ENCODE results near the gene STARD13.

STARD13 gene

GRCh38 chr13:33285420-33286124 lies at the start of gene STARD13:
STARD13 (minus strand) TSS chr13:33285755; CDS start chr13:33285638, 117 bp downstream.
- peak; percentile 96 for DNase-seq (ENCODE audit: extremely low read depth, low read depth)

GRCh38 chr13:33334831-33335230 lies 49.3 kb upstream of the STARD13 start:
- no peak for TF ChIP-seq CTCF (IDR thresholded peaks at IDR 0.05; ENCODE audit: low read depth, low read length)
- DNase-seq (ENCODE audit: extremely low read depth, low read depth) = no peak

More at GRCh38 chr13:33285420-33286124, at the start of gene STARD13:
- TF ChIP-seq CTCF (IDR thresholded peaks at IDR 0.05; ENCODE audit: low read depth, low read length) = peak; percentile 56

- DNase-seq (ENCODE audit: extremely low read depth, low read depth) = no peak
- no peak for TF ChIP-seq CTCF (IDR thresholded peaks at IDR 0.05; ENCODE audit: low read depth, low read length)
These were observed 46.4 kb upstream of the STARD13 start for GRCh38 chr13:33331962-33332361.

GRCh38 chr13:33330483-33330882 lies 44.9 kb upstream of the STARD13 start:
- no peak for DNase-seq (ENCODE audit: extremely low read depth, low read depth)
- no peak for TF ChIP-seq CTCF (IDR thresholded peaks at IDR 0.05; ENCODE audit: low read depth, low read length)

- no peak for TF ChIP-seq CTCF (IDR thresholded peaks at IDR 0.05; ENCODE audit: low read depth, low read length)
- no peak for DNase-seq (ENCODE audit: extremely low read depth, low read depth)
These were observed 43.1 kb upstream of the STARD13 start for GRCh38 chr13:33328701-33329100.

- no peak for TF ChIP-seq CTCF (IDR thresholded peaks at IDR 0.05; ENCODE audit: low read depth, low read length)
- no peak for DNase-seq (ENCODE audit: extremely low read depth, low read depth)
These were observed 41.2 kb upstream of the STARD13 start for GRCh38 chr13:33326723-33327122.

- no peak for DNase-seq (ENCODE audit: extremely low read depth, low read depth)
- TF ChIP-seq CTCF (IDR thresholded peaks at IDR 0.05; ENCODE audit: low read depth, low read length) = no peak
These were observed 40.7 kb upstream of the STARD13 start for GRCh38 chr13:33326246-33326645.
